ENCODE measurements around the gene NDUFA9.

The NDUFA9 gene

DNA sequence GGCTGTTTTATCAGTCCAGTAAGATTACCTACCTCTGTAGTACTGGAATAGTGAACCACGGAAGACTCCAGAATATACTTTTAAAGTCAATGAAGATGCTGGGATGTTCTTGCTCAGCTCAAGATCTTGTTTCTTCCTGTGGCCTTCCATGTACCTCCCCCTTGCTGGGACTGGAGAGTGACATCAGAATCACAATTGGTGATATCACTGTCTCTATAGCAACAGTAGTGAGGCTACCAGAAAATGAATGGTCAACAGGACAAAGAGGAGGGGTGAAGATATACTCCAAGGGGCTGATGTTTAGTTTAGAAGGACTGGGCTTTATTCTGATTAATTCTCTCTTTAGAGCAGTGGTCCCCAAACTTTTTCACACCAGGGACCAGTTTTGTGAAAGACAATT, 3.9 kb upstream of the NDUFA9 start:
- DNase-seq (ENCODE audit: low read depth) = no peak
- TF ChIP-seq, protein P1, sequence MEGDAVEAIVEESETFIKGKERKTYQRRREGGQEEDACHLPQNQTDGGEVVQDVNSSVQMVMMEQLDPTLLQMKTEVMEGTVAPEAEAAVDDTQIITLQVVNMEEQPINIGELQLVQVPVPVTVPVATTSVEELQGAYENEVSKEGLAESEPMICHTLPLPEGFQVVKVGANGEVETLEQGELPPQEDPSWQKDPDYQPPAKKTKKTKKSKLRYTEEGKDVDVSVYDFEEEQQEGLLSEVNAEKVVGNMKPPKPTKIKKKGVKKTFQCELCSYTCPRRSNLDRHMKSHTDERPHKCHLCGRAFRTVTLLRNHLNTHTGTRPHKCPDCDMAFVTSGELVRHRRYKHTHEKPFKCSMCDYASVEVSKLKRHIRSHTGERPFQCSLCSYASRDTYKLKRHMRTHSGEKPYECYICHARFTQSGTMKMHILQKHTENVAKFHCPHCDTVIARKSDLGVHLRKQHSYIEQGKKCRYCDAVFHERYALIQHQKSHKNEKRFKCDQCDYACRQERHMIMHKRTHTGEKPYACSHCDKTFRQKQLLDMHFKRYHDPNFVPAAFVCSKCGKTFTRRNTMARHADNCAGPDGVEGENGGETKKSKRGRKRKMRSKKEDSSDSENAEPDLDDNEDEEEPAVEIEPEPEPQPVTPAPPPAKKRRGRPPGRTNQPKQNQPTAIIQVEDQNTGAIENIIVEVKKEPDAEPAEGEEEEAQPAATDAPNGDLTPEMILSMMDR (IDR thresholded peaks at IDR 0.05; ENCODE audit: control insufficient read depth, extremely low read depth, insufficient read depth) = no peak
- no peak overlapping the region for H3K4me3 ChIP-seq (ENCODE audit: low read depth, low read length)

DNA sequence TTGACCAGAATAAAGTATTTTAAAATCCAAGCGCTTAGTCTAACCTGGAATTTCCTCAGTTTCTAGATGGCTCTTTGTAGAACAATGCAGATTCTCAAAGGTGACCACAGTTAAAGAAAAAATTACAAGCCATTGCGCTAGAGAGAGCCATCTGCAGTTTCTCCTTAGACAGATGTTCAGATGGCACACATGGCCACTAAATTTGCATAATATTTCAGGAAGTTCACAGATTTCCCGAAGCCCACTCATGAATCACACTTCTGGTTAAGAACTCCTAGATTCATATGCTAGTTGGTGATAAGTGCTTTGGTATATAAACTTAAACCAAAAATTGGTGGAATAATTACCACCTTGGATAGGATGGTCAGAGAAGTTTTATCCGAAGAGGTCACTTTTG, 812 bp upstream of the NDUFA9 start:
- TF ChIP-seq, protein P1 (IDR thresholded peaks at IDR 0.05; ENCODE audit: control insufficient read depth, extremely low read depth, insufficient read depth) = no peak
- DNase-seq (ENCODE audit: low read depth) = no peak
- peak overlapping the region; percentile 93 for H3K4me3 ChIP-seq (ENCODE audit: low read depth, low read length)

DNA sequence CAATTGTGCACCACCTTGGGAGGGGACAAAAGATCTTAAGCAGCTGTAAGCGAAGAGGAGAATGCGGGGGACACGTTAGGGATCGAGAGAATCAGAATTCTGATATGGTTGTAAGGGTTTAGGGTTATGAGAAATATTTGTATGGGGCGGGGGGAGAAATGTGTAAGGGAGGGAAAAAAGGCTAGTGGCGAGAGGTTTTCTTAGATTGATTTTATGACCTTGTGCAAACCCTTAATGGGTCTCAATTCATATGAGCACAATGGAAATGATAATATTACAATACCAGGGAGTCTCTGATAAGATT, 396 bp downstream of the NDUFA9 start:
- DNase-seq (ENCODE audit: low read depth) = no peak
- H3K4me3 ChIP-seq (ENCODE audit: low read depth, low read length) = peak overlapping the region; percentile 93
- TF ChIP-seq, protein P1 (IDR thresholded peaks at IDR 0.05; ENCODE audit: control insufficient read depth, extremely low read depth, insufficient read depth) = no peak

DNA sequence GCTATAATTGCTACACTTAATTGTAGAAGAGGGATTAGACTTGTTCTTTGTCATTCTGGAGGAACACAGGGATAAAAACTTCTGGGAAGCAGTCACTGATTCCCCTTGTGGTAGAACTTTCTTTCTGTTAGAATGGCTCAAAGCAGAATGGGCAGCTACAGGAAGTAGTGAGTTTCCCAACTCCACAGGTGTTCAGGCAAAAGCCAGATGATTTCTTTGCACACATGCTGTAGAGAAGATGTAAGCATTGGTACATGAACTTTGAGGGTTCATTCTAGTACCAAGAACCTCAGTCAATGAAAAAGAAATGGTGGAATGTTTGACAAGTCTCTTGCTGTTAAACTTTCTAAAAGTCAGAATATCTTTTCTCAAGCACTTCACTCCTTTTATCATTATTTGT, 4.3 kb downstream of the NDUFA9 start:
- no peak for DNase-seq (ENCODE audit: low read depth)
- TF ChIP-seq, protein P1 (IDR thresholded peaks at IDR 0.05; ENCODE audit: control insufficient read depth, extremely low read depth, insufficient read depth) = no peak
- no peak overlapping the region for H3K4me3 ChIP-seq (ENCODE audit: low read depth, low read length)

DNA sequence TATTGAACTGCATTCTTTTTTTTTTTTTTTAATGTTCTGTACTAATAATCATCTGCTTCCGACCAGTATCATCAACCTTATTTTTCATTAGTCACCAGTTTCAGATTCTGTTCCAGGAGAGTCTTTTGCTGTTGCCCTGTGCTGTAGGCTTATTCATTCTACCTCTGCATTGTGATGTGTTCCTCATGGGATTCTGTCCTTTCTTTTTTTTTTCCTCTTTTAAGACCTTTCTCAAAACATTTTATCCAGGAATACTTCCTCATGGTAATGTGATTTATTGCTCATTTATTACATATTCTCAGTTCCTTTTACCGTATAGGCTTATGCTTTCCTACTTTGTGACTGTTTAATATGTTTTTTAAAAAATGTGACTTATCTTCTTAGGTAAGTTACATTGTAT, 4.8 kb downstream of the NDUFA9 start:
- DNase-seq (ENCODE audit: low read depth) = no peak
- no peak overlapping the region for H3K4me3 ChIP-seq (ENCODE audit: low read depth, low read length)
- TF ChIP-seq, protein P1 (IDR thresholded peaks at IDR 0.05; ENCODE audit: control insufficient read depth, extremely low read depth, insufficient read depth) = no peak

DNA sequence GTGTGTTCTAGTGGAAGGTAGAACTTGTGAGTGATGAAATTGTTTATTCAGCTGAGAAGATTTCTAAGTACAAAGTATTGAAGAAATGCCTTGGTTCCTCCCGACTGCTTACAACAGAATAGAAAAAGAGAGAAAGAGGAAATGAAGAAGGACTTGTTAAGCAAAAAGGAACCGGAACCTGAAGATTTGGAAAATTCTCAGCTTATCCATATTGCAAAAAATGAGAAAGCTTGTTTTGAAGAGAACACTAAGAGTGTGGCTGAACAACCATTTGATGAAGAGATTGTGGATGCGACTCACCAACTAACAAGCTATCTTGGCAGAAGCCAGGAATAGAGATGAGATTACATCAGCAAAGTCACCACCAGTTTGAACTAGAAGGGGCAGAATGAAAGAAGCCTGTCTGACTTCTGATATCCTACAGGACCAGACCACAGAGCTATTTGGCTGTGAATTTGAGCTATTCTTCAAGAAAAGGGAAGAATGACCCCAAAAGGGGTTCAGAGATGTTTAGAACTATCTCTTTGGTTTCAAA, 15.1 kb downstream of the NDUFA9 start:
- H3K4me3 ChIP-seq (ENCODE audit: low read depth, low read length) = no peak overlapping the region
- TF ChIP-seq, protein P1 (IDR thresholded peaks at IDR 0.05; ENCODE audit: control insufficient read depth, extremely low read depth, insufficient read depth) = no peak
- DNase-seq (ENCODE audit: low read depth) = no peak

DNA sequence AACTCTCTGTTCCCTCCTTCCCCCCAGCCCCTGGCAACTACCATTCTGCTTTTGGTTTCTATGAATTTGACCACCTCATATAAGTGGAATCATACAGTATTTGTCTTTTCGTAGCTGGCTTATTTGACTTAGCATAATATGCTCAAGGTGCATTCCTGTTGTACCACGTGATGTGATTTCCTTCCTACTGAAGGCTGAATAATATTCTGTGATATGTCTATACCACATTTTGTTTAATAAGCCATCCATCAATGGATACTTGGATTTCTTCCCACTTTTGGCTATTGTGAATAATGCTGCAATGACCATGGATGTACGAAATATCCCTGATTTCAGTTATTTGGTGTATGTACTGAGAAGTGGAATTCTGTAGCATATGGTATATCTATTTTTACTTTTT, 16.3 kb downstream of the NDUFA9 start:
- TF ChIP-seq, protein P1 (IDR thresholded peaks at IDR 0.05; ENCODE audit: control insufficient read depth, extremely low read depth, insufficient read depth) = no peak
- H3K4me3 ChIP-seq (ENCODE audit: low read depth, low read length) = no peak overlapping the region
- no peak for DNase-seq (ENCODE audit: low read depth)
